Neural cell (in vitro differentiated cells): ENCODE results near the gene COA7. TPM values are rescaled to one million over a fixed set of nuclear protein-coding genes. Genes with fewer than 3 reads are reported as not detected.
A peak's percentile ranks its signal among the peaks of the same experiment; 100 is the strongest.
"Not testable (repeated sequence)": the region's sequence is repeated elsewhere in the genome, so short reads cannot be mapped to it uniquely, and the experiment has no call there.

Experiments
- H2AFZ ChIP-seq: fragments of 200-600, 300-800 bp; sonication (generic), shearing (Covaris generic); 2 replicates; pipeline ENCODE4 v1.6.0; 2014; ENCODE audit warnings: low read depth, mild to moderate bottlenecking, antibody characterized with exemption, low read length, moderate library complexity
- H3F3A ChIP-seq: fragments of 200-600 bp; shearing (Covaris generic); 2 replicates; pipeline ENCODE4 v1.6.1; 2016; ENCODE audit warnings: mild to moderate bottlenecking, moderate library complexity, mixed read lengths, antibody characterized with exemption, low read length; ENCODE audit not compliant: insufficient read depth, poor library complexity, severe bottlenecking
- H3K27ac ChIP-seq: fragments of 200-600, 300-800 bp; sonication (generic), shearing (Covaris generic); 2 replicates; pipeline ENCODE4 v1.5.1; 2014; ENCODE audit warnings: mild to moderate bottlenecking, low read length, moderate library complexity
- H3K27me3 ChIP-seq: fragments of 300-800, 200-600 bp; sonication (generic), shearing (Covaris generic); 2 replicates; pipeline ENCODE4 v1.6.0; 2014; ENCODE audit warnings: mild to moderate bottlenecking, low read depth, low read length, moderate library complexity; ENCODE audit not compliant: insufficient read depth
- H3K36me3 ChIP-seq: fragments of 300-800, 200-600 bp; sonication (generic), shearing (Covaris generic); 2 replicates; pipeline ENCODE4 v1.5.1; 2014; ENCODE audit warnings: mild to moderate bottlenecking, antibody characterized with exemption, low read length, moderate library complexity; ENCODE audit not compliant: insufficient read depth
- H3K4me2 ChIP-seq: fragments of 300-800, 200-600 bp; sonication (generic), shearing (Covaris generic); 2 replicates; pipeline ENCODE4 v1.6.0; 2014; ENCODE audit warnings: mild to moderate bottlenecking, low read length
- H3K4me3 ChIP-seq: fragments of 300-800, 200-600 bp; sonication (generic), shearing (Covaris generic); 2 replicates; pipeline ENCODE4 v1.5.1; 2014; ENCODE audit warnings: mild to moderate bottlenecking, low read length, moderate library complexity
- H3K79me2 ChIP-seq: fragments of 200-600 bp; shearing (Covaris generic); replicated peaks from 2 replicates; pipeline ENCODE4 v1.6.0; 2014; ENCODE audit warnings: mild to moderate bottlenecking, low read length, moderate library complexity; ENCODE audit not compliant: insufficient read depth
- H3K9ac ChIP-seq: fragments of 300-800, 200-600 bp; sonication (generic), shearing (Covaris generic); 2 replicates; pipeline ENCODE4 v1.6.1; 2016; ENCODE audit warnings: mild to moderate bottlenecking, low read length, mixed read lengths
- H3K9me2 ChIP-seq: fragments of 200-600 bp; shearing (Covaris generic); 2 replicates; pipeline ENCODE4 v1.6.1; 2016; ENCODE audit warnings: mild to moderate bottlenecking, low read length, mixed read lengths; ENCODE audit not compliant: insufficient read depth
- H3K9me3 ChIP-seq: fragments of 200-600, 300-800 bp; sonication (generic), shearing (Covaris generic); 2 replicates; pipeline ENCODE4 v1.6.1; 2016; ENCODE audit warnings: mild to moderate bottlenecking, mixed run types, low read length, moderate library complexity, mixed read lengths
- H4K20me1 ChIP-seq: fragments of 200-600 bp; shearing (Covaris generic); 2 replicates; pipeline ENCODE4 v1.6.1; 2016; ENCODE audit warnings: mild to moderate bottlenecking, mixed run types; ENCODE audit not compliant: insufficient read depth
- EP300 ChIP-seq: fragments of 450-650 bp; conservative IDR thresholded peaks from 2 replicates; pipeline ENCODE4 v1.6.1; 2014; ENCODE audit warnings: antibody characterized with exemption, mild to moderate bottlenecking, moderate library complexity; ENCODE audit not compliant: poor library complexity, severe bottlenecking
- EZH2 ChIP-seq: fragments of 200-600, 300-800 bp; shearing (Covaris generic), sonication (generic); IDR thresholded peaks from 2 replicates; pipeline ENCODE4 v1.6.1; 2014; ENCODE audit warnings: antibody characterized with exemption, low read length, borderline replicate concordance, mild to moderate bottlenecking; ENCODE audit not compliant: insufficient read depth, poor library complexity, severe bottlenecking
- MXI1 ChIP-seq: fragments of 450-650 bp; conservative IDR thresholded peaks from 2 replicates; pipeline ENCODE4 v1.6.1; 2014; ENCODE audit warnings: antibody characterized with exemption, mild to moderate bottlenecking; ENCODE audit not compliant: poor library complexity, severe bottlenecking
- RAD21 ChIP-seq: fragments of 450-650 bp; conservative IDR thresholded peaks from 2 replicates; pipeline ENCODE4 v1.6.1; 2014; ENCODE audit warnings: antibody characterized with exemption, mild to moderate bottlenecking, moderate library complexity
- REST ChIP-seq: IDR thresholded peaks from 2 replicates; pipeline ENCODE4 v1.6.1; 2012; ENCODE audit warnings: borderline replicate concordance
- SMC3 ChIP-seq: fragments of 450-650 bp; conservative IDR thresholded peaks from 2 replicates; pipeline ENCODE4 v1.6.1; 2014; ENCODE audit warnings: antibody characterized with exemption, mild to moderate bottlenecking, moderate library complexity; ENCODE audit not compliant: poor library complexity
- TAF1 ChIP-seq: IDR thresholded peaks from 2 replicates; pipeline ENCODE4 v1.6.1; 2012; ENCODE audit warnings: low read depth
- polyA plus RNA-seq: library from polyadenylated mRNA; depleted of rRNA; stranded (reverse); fragments of >200 nt; gene quantifications from 2 replicates; pipeline ENCODE4 v1.2.3, GENCODE V29; 2014
- TF ChIP-seq, protein P1 (sequence below): fragments of 450-650 bp; IDR thresholded peaks from 2 replicates; pipeline ENCODE4 v1.5.1; 2014; ENCODE audit warnings: antibody characterized with exemption, mild to moderate bottlenecking, moderate library complexity; ENCODE audit not compliant: poor library complexity, severe bottlenecking

Gene COA7
- polyA plus RNA-seq, 1 donor from 2014 or later: 11.6 TPM

DNA sequence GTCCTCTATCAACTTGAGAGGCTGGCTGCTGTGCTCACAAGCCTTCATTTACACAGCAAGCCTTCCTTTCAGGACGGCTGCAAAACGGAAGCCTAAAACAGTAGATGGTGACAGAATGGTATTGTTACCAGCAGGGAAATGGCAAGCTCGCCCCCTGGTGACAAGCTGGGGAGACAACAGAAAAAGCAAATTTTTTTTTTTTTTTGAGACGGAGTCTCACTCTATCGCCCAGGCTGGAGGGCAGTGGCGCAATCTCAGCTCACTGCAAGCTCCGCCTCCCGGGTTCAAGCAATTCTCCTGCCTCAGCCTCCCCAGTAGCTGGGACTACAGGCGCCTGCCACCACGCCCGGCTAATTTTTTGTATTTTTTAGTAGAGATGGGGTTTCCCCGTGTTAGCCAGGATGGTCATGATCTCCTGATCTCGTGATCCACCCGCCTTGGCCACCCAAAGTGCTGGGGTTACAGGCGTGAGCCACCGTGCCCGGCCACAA lies 11.8 kb downstream of the COA7 start:
- H3K9me3 ChIP-seq, H2AFZ ChIP-seq, H3K36me3 ChIP-seq, H4K20me1 ChIP-seq, H3F3A ChIP-seq, H3K27me3 ChIP-seq, H3K4me2 ChIP-seq, H3K4me3 ChIP-seq, H3K79me2 ChIP-seq, H3K9me2 ChIP-seq, H3K9ac ChIP-seq: not testable (repeated sequence)
- TF ChIP-seq, protein P1, sequence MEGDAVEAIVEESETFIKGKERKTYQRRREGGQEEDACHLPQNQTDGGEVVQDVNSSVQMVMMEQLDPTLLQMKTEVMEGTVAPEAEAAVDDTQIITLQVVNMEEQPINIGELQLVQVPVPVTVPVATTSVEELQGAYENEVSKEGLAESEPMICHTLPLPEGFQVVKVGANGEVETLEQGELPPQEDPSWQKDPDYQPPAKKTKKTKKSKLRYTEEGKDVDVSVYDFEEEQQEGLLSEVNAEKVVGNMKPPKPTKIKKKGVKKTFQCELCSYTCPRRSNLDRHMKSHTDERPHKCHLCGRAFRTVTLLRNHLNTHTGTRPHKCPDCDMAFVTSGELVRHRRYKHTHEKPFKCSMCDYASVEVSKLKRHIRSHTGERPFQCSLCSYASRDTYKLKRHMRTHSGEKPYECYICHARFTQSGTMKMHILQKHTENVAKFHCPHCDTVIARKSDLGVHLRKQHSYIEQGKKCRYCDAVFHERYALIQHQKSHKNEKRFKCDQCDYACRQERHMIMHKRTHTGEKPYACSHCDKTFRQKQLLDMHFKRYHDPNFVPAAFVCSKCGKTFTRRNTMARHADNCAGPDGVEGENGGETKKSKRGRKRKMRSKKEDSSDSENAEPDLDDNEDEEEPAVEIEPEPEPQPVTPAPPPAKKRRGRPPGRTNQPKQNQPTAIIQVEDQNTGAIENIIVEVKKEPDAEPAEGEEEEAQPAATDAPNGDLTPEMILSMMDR: peak; percentile 93
- peak; percentile 99 for TF ChIP-seq SMC3
- peak; percentile 38 for TF ChIP-seq MXI1
- peak; percentile 25 for TF ChIP-seq EP300
- TF ChIP-seq RAD21: peak; percentile 99
- H3K27ac ChIP-seq: peak overlapping the region; percentile 44

DNA sequence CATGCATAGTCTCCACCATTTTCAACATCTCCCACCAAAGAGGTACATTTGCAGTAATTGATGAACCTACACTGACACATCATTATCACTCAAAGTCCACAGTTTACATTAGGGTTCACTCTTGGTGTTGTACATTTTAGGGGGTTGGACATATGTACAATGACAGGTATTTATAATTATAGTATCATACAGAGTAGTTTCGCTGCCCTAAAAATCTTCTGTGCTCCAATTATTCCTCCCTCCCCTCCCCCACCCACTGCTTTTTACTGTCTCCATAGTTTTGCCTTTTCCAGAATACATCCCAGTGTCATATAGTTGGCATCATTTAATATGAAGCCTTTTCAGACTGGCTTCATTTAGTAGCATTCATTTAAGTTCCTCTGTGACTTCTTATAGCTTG lies 13.6 kb downstream of the COA7 start:
- Histone ChIP-seq H3K27ac (no peak overlapping the region), H3K9me2 (no peaks in the 10 kb centered on the region), H2AFZ (no peak overlapping the region)

More for the DNA sequence above, 13.6 kb downstream of the COA7 start:
- H3K9ac ChIP-seq: no peak overlapping the region
- H3F3A ChIP-seq: no peaks in the 10 kb centered on the region
- no peak overlapping the region for H3K4me2 ChIP-seq
- no peaks in the 10 kb centered on the region for H4K20me1 ChIP-seq
- no peaks in the 10 kb centered on the region for H3K9me3 ChIP-seq
- no peaks in the 10 kb centered on the region for H3K27me3 ChIP-seq
- no peak for TF ChIP-seq TAF1
- TF ChIP-seq REST: no peak
- TF ChIP-seq EZH2: no peak
- no peaks in the 10 kb centered on the region for H3K36me3 ChIP-seq
- no peak overlapping the region for H3K4me3 ChIP-seq
- H3K79me2 ChIP-seq: no peaks in the 10 kb centered on the region
